Anterior cingulate cortex (tissue), 58 donors: Measurements from ENCODE around the gene IL22RA1.

ENCODE experiments used
- DNase-seq, 58 donors: peaks; one replicate each; lab custom pipeline; 2025; lab: John Stamatoyannopoulos, UW

The IL22RA1 gene

DNA sequence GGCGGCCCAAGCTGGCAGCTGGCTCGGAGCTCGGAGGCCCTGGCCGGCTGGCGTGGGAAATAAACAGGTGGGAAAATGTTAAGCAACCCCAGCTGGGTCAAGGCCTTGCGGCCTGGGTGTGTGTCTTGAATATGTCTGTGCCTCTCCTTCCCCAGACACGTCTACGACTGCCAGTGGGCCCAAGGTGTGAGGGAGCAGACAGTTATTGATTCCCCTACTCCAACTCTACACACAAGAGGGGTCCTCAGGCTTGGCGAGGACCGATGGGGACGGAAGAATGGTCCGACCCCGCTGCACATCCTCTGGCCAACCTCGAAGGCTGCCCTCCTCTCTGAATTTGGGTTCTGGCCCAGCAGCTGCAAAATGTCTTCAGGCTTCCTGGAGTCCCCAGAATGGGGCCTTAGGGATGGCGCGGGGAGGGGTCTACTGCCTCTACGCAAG lies 2.2 kb downstream of the IL22RA1 start:
- no peak for DNase-seq

- DNase-seq = no peak
Measured at GRCh38 chr1:24139841-24140425, 3.0 kb downstream of the IL22RA1 start.

GRCh38 chr1:24139222-24139489 lies 3.8 kb downstream of the IL22RA1 start:
- no peak for DNase-seq

DNA sequence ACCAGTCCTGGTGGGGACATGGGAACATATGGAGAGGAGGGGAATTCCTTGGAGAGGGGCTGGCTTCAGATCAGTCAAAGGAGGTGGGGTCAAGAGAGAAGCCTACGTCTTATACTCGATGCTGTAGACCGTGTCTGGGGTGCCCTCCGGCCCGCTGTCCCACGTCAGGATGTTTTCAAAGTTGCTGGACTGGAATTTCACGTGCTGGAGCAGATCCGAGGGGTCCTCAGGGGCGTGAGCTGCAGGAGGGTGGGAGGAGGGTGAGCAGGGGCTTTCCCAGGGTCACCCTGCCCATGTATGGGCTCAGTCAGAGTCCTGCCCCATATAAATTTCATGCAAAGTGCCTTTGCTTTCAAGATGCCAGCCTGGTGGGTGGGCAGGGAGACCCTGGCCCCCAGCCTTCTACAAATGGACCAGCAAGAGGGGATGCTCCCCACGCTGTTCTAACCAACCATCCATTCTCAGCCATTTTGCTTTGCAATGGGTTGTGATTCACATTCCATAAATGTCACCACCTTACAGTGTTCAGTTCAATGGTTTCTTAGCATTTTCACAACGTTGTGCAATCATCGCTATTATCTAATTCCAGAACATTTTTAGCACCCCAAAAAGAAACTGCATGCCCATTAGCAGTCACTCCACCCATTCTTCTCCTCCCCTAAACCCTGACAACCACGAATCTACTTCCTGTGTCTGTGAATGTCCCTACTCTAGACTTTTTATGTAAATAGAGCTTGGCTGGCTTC lies 4.3 kb downstream of the IL22RA1 start:
- DNase-seq = no peak

DNA sequence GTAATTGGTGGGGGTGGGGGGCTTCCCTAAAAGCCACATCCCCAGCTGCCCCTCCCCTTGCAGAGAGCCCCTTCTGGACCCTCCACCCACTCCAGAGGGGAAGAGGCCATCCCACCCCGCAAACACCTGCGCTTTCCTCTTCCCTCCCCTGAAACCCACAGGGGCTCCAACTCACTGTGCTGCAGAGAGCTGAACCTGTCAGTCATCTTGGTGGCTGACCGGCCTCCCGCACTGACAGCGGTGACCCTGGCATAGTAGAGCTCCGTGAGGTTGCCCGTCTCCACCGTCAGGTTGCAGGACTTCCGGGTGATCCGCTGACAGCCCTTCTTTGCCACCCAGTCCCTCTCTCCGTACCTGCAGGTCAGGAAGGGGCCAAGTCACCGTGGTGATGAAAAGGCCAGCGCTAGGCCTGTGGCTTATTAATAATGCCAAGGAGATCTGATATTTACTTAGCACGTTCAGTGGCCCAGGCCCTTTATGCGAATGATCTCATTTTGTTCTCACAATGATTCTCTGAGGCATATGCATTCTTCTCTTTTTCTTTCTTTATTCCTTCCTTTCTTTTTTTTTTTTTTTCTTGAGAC lies 5.9 kb downstream of the IL22RA1 start:
- DNase-seq = no peak

DNA sequence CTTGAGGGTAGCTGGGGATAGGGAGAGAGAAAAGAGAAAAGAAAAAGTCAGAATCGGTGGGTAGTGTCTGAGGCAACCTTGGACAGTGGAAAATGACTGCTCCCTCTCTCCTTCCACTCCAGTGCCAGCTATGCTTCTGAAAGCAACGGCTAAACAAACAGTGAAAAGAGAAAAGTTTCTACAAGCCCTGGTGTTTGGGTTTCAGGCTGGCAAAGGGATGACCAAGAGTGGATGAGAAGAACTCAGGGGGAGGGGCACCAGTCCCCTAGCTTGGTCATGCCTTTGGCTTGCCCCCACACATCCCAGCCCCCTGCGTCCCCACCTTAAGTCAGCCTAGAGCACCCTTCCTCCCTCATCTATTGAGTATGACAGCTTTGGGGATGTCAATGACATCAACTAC lies 8.6 kb downstream of the IL22RA1 start:
- DNase-seq = no peak

GRCh38 chr1:24133819-24134218 lies 9.1 kb downstream of the IL22RA1 start:
- no peak for DNase-seq

DNA sequence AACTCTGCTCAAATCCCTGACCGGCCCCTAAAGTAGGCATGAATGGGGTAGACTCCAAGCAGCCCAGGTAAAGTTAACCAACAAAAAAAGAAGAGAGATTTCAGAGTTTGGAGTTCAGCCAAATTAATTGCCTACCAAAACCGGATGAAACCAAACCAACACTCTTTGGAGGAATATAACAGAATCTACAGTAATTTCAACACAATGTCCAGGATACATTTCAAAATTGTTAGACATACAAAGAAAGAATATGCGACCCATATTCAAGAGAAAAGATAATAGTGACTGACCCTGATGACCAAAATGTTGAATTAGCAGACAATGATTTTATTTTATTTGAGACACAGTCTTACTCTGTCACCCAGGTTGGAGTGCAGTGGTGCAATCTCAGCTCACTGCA lies 12.6 kb downstream of the IL22RA1 start:
- DNase-seq = no peak

GRCh38 chr1:24127801-24128363 lies 15.1 kb downstream of the IL22RA1 start:
- DNase-seq = no peak

GRCh38 chr1:24127134-24127800 lies 15.7 kb downstream of the IL22RA1 start:
- no peak for DNase-seq

DNA sequence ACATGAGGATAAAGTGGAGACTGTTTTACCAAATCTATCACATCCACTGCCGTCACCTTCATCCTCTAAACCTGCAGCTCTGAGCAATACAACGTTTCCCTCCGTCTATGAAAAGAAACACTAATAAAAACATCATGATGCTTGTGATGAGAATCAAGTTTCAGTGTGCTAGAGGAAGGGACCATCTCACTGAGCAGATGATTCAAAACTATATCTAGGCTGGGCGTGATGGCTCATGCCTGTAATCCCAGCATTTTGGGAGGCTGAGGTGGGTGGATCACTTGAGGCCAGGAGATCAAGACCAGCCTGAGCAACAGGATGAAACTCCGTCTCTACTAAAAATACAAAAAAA lies 16.3 kb downstream of the IL22RA1 start:
- no peak for DNase-seq

DNA sequence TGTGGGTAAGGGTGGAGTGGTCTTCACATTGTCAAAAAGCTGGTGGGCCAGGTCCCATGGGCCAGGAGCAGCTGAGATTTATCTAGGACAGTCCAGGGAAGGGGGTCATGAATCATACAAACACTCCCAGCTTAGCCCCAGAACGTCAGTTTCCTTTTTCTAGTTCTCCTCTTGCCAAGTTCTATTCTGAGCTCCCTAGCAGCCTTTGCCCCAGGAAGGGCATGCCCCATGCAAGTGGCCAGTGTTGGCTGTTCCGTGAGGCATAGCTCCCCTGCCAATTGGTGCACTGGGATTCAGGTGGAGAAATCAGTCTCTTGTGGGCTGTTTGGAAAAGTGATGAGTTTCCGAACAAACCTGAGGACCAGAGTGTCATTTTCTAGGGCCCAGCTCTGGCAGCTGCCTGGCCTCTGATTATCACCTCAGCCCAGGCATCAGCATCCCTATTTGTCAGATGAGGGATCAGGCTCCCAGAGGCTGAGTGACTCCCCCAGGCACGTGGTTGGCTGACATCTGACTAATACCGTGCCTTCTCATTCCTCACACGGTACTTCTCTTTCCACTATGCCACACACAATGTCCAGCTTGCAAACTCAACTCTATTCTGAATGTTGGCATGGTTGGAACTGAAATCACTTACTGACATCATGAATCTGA lies 16.8 kb downstream of the IL22RA1 start:
- DNase-seq = peak in 2 of 58 donors; percentile 19 to 28

DNA sequence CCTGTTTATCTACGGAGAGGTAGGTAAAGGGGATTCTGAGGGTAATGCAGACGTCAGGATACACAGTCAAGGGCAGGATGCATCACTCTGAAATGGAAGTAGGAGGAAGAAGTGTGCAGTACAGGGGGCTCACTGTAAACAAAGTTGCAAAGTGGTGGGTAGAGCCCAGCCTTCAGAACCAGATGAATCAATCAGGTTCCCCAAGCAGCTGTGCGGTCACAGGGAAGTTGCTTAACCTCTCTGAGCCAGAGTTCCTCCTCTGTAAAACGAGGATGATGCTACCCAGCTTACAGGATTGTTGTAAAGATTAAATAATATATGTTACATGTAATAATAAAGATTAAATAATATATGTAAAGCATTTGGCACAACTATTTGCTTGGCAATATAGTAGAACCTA lies 17.5 kb downstream of the IL22RA1 start:
- no peak for DNase-seq

DNA sequence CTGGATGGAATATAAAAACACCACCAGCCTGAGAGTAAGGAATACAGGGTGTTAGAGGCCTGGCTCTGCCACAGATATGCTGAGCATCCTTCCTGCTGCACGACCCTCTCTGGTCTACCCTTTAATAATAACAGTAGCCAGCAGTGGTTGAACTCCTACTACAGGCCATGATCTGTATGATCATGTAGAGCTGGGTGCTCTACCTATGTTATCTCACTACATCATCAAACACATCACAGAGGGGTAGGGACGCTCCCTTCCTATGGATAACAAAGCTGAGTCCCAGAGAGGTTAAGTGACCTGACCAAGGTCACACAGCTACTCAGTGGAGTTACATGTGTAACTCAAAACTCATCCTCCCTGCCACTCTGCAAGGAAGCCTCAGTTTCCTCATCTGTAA lies 18.0 kb downstream of the IL22RA1 start:
- DNase-seq = no peak

GRCh38 chr1:24123611-24124010 lies 19.3 kb downstream of the IL22RA1 start:
- DNase-seq = no peak

GRCh38 chr1:24122776-24123175 lies 20.2 kb downstream of the IL22RA1 start:
- DNase-seq = no peak

- DNase-seq = no peak
Measured at GRCh38 chr1:24121406-24121805, 21.5 kb downstream of the IL22RA1 start.

DNA sequence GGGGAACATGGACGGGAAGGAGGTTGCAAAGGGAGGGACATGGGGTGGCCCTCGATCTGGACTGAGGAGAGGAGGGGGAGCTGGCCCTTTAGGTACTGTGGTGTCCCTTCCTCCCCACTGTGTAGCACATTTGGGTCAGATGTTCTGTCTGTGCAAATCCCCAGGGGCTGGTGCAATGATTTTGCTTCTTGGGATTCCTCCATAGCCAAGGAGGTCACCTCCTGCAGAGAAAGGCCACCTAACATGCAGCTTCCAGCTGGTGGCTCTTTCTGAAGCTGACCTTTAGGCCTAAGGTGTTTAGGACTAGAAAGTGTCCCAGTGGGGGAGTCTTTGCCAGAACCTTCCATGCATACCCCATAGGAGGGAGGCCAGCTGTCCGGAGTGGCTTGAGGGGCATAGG lies 22.0 kb downstream of the IL22RA1 start:
- no peak for DNase-seq

GRCh38 chr1:24119859-24120756 lies 22.8 kb downstream of the IL22RA1 start:
- peak in 2 of 58 donors; percentile 9 to 36 for DNase-seq

- no peak for DNase-seq
Measured at GRCh38 chr1:24119489-24119858, 23.5 kb downstream of the IL22RA1 start.
